Raji (cell line): ENCODE measurements around the gene DDX59.

Experiments used
- POLR2A ChIP-seq: IDR thresholded peaks from 2 replicates; pipeline ENCODE4 v1.6.1; 2011; ENCODE audit warnings: low read depth, low read length, control low read depth; ENCODE audit not compliant: insufficient read depth

Gene DDX59

GRCh38 chr1:200681231-200681630 is 11.5 kb upstream of the DDX59 start:
- no peak for TF ChIP-seq POLR2A

GRCh38 chr1:200676829-200677228 is 7.1 kb upstream of the DDX59 start:
- TF ChIP-seq POLR2A, result no peak

GRCh38 chr1:200675588-200675852 is 5.8 kb upstream of the DDX59 start:
- no peak for TF ChIP-seq POLR2A

GRCh38 chr1:200674838-200675587 is 5.3 kb upstream of the DDX59 start:
- no peak for TF ChIP-seq POLR2A

- no peak for TF ChIP-seq POLR2A
Measured at GRCh38 chr1:200673952-200674823, 4.5 kb upstream of the DDX59 start.

- no peak for TF ChIP-seq POLR2A
Measured at GRCh38 chr1:200671235-200671786, 1.6 kb upstream of the DDX59 start.

GRCh38 chr1:200670242-200671118 is 773 bp upstream of the DDX59 start:
- peak; percentile 51 for TF ChIP-seq POLR2A

GRCh38 chr1:200668514-200669313 is 993 bp downstream of the DDX59 start:
- TF ChIP-seq POLR2A, result no peak

GRCh38 chr1:200666309-200666708 is 3.4 kb downstream of the DDX59 start:
- TF ChIP-seq POLR2A, result no peak

GRCh38 chr1:200665861-200666260 is 3.8 kb downstream of the DDX59 start:
- no peak for TF ChIP-seq POLR2A

- TF ChIP-seq POLR2A, result no peak
Measured at GRCh38 chr1:200660719-200661118, 9.0 kb downstream of the DDX59 start.

- no peak for TF ChIP-seq POLR2A
Measured at GRCh38 chr1:200659269-200659668, 10.4 kb downstream of the DDX59 start.

GRCh38 chr1:200658037-200658818 is 11.5 kb downstream of the DDX59 start:
- no peak for TF ChIP-seq POLR2A

GRCh38 chr1:200654660-200655059 is 15.0 kb downstream of the DDX59 start:
- TF ChIP-seq POLR2A, result no peak

GRCh38 chr1:200653022-200653462 is 16.7 kb downstream of the DDX59 start:
- no peak for TF ChIP-seq POLR2A
